Cardiac muscle cell (in vitro differentiated cells and primary cell): ENCODE results near the gene NOL8. TPM values are rescaled to one million over a fixed set of nuclear protein-coding genes. Genes with fewer than 3 reads are reported as not detected.

Source experiments
- DNase-seq, 2 donors: peaks; one replicate each; pipeline versions ENCODE4 v3.0.0 to v3.0.0-alpha.2; 2010 to 2017; ENCODE audit warnings: low read depth in 1 of 2, low spot score in 1 of 2
- H3K27ac ChIP-seq: fragments of 200-600 bp; sonication (generic); 2 replicates; pipeline ENCODE4 v1.5.1; 2016
- H3K27me3 ChIP-seq: fragments of 200-600 bp; sonication (generic); 2 replicates; pipeline ENCODE4 v1.6.0; 2016; ENCODE audit warnings: control low read depth
- H3K36me3 ChIP-seq: fragments of 200-600 bp; sonication (generic); 2 replicates; pipeline ENCODE4 v1.5.1; 2016; ENCODE audit warnings: control low read depth
- H3K4me1 ChIP-seq: fragments of 200-600 bp; sonication (generic); 2 replicates; pipeline ENCODE4 v1.8.1; 2017; ENCODE audit warnings: low read depth, mild to moderate bottlenecking, mixed run types
- H3K4me3 ChIP-seq: fragments of 200-600 bp; sonication (generic); 2 replicates; pipeline ENCODE4 v1.5.1; 2016; ENCODE audit warnings: mild to moderate bottlenecking
- H3K9me3 ChIP-seq: fragments of 200-600 bp; sonication (generic); 2 replicates; pipeline ENCODE4 v1.5.1; 2017; ENCODE audit warnings: low read depth, mild to moderate bottlenecking, control low read depth
- CTCF ChIP-seq: IDR thresholded peaks from 2 replicates; pipeline ENCODE4 v1.5.1; 2012; ENCODE audit warnings: low read depth, mild to moderate bottlenecking, low read length
- polyA plus RNA-seq: library from polyadenylated mRNA; unstranded; fragments of >200 nt; fragmentation: Nextera tagmentation; extraction: Ambion mirVana; gene quantifications from 2 replicates; pipeline ENCODE4 v1.2.1, GENCODE V29; 2016
- total RNA-seq: library from RNA; depleted of rRNA; stranded (reverse); fragments of >200 nt; gene quantifications from 2 replicates; pipeline ENCODE4 v1.2.3, GENCODE V29; 2016

The NOL8 gene
- total and polyA plus RNA-seq, 2 experiments from 2014 or later: 15.1 to 21.6 TPM

GRCh38 chr9:92293452-92294296 lies 31.5 kb downstream of the NOL8 start, which contains the start of gene IARS1:
TSS of gene IARS1 (minus strand) at chr9:92293697. CDS start at chr9:92289419, 4,278 bp downstream.
- Histone ChIP-seq H3K4me3 (peak within 1 kb of the TSS; percentile 70), H3K36me3 (peaks cover 15% of the 10 kb centered on the region), H3K27ac (peak within 1 kb of the TSS; percentile 94), H3K27me3 (no peaks in the 10 kb centered on the region), H3K4me1 (peaks cover 31% of the 10 kb centered on the region), H3K9me3 (no peaks in the 10 kb centered on the region)
- peak; percentile 35 for TF ChIP-seq CTCF
- DNase-seq: peak; percentile 96 to 99

GRCh38 chr9:92293075-92293354 lies 32.1 kb downstream of the NOL8 start:
- Histone ChIP-seq H3K27ac (no peak overlapping the region), H3K36me3 (peaks cover 9% of the 10 kb centered on the region), H3K4me3 (peak overlapping the region; percentile 70), H3K9me3 (no peaks in the 10 kb centered on the region), H3K27me3 (no peaks in the 10 kb centered on the region), H3K4me1 (peaks cover 31% of the 10 kb centered on the region)
- no peak for DNase-seq
- no peak for TF ChIP-seq CTCF

GRCh38 chr9:92292338-92293074 lies 32.6 kb downstream of the NOL8 start:
- Histone ChIP-seq H3K27ac (no peak overlapping the region), H3K36me3 (peaks cover 4% of the 10 kb centered on the region), H3K4me3 (peak overlapping the region; percentile 70), H3K9me3 (no peaks in the 10 kb centered on the region), H3K27me3 (no peaks in the 10 kb centered on the region), H3K4me1 (peaks cover 31% of the 10 kb centered on the region)
- no peak for DNase-seq
- no peak for TF ChIP-seq CTCF

GRCh38 chr9:92291577-92291976 lies 33.6 kb downstream of the NOL8 start:
- Histone ChIP-seq H3K36me3 (peaks cover 7% of the 10 kb centered on the region), H3K4me1 (peaks cover 31% of the 10 kb centered on the region), H3K27me3 (no peaks in the 10 kb centered on the region), H3K4me3 (no peak overlapping the region), H3K9me3 (no peaks in the 10 kb centered on the region), H3K27ac (no peak overlapping the region)
- DNase-seq: no peak
- TF ChIP-seq CTCF: no peak

GRCh38 chr9:92290785-92291429 lies 34.2 kb downstream of the NOL8 start:
- Histone ChIP-seq H3K9me3 (no peaks in the 10 kb centered on the region), H3K27ac (no peak overlapping the region), H3K4me3 (no peak overlapping the region), H3K4me1 (peaks cover 26% of the 10 kb centered on the region), H3K27me3 (no peaks in the 10 kb centered on the region), H3K36me3 (peaks cover 13% of the 10 kb centered on the region)
- no peak for DNase-seq
- TF ChIP-seq CTCF: no peak
